HepG2 (cell line): Measurements from ENCODE around the gene B3GNT9. TPM values are rescaled to one million over a fixed set of nuclear protein-coding genes. Genes with fewer than 3 reads are reported as not detected.
A peak's percentile ranks its signal among the peaks of the same experiment; 100 is the strongest.

Experiments used
- ATAC-seq: fragments of 200-7000 bp; cut with Tn5 transposase; 3 replicates; pipeline ENCODE4 v1.9.1; 2020; ENCODE audit warnings: mild to moderate bottlenecking, moderate library complexity
- BruUV-seq: library from RNA; stranded (reverse); fragments of 400-500 nt; replicated peaks from 2 replicates; lab custom pipeline; 2021; lab: Mats Ljungman, UMichigan
- CTCF ChIA-PET: fragments of 300-600 bp; formaldehyde crosslinking; extraction: SDS; loops from one replicate; lab custom pipeline; 2021; ENCODE audit warnings: low total read pairs, inconsistent platforms, low intra/inter-chr PET ratio; lab: Yijun Ruan, JAX
- POLR2A ChIA-PET: fragments of 350-600 bp; sonication (Branson Sonifier 250); formaldehyde crosslinking; loops from one replicate; lab custom pipeline; 2020; ENCODE audit warnings: antibody characterized with exemption, inconsistent platforms; lab: Yijun Ruan, JAX
- DNase-seq: peaks from one replicate; pipeline ENCODE4 v3.0.0-alpha.2; 2015; ENCODE audit warnings: low spot score
- FAIRE-seq: peaks from 3 replicates; lab custom pipeline; 2011; peaks lifted over from hg19 to GRCh38; lab: Jason Lieb, UNC
- H2AFZ ChIP-seq: one replicate; pipeline ENCODE4 v1.6.1; 2011; ENCODE audit warnings: low read length, inconsistent platforms
- H3K27ac ChIP-seq: fragments of 300-600 bp; 3 replicates; pipeline ENCODE4 v1.8.0; 2011; ENCODE audit warnings: mixed run types, mild to moderate bottlenecking, mixed read lengths, low read length, inconsistent platforms; ENCODE audit not compliant: insufficient read depth; ENCODE audit errors: extremely low read length
- H3K27me3 ChIP-seq, 2 experiments: fragments of 200-600 bp in 1 of 2; 2 replicates in 1 of 2; 3 replicates in 1 of 2; pipeline versions ENCODE4 v1.6.0 to v1.8.0; 2011; ENCODE audit warnings: low read length in 2 of 2, mild to moderate bottlenecking in 2 of 2, moderate library complexity in 2 of 2, inconsistent platforms in 1 of 2; ENCODE audit not compliant: insufficient read depth in 2 of 2, control insufficient read depth in 1 of 2
- H3K36me3 ChIP-seq, 2 experiments: fragments of 200-600 bp in 1 of 2; replicated peaks in 1 of 2; 2 replicates in 1 of 2; 3 replicates in 1 of 2; pipeline versions ENCODE4 v1.5.1 to v1.8.0; 2011; ENCODE audit warnings: low read length in 2 of 2, inconsistent platforms in 1 of 2; ENCODE audit not compliant: insufficient read depth in 2 of 2, control insufficient read depth in 1 of 2
- H3K4me1 ChIP-seq: 2 replicates; pipeline ENCODE4 v1.5.1; 2012; ENCODE audit warnings: low read length, inconsistent platforms; ENCODE audit not compliant: insufficient read depth
- H3K4me2 ChIP-seq: 2 replicates; pipeline ENCODE4 v1.6.0; 2011; ENCODE audit warnings: low read depth, low read length, inconsistent platforms
- H3K4me3 ChIP-seq, 3 experiments: fragments of 200-600 bp in 1 of 3; sonication (generic), shearing (Covaris generic) in 1 of 3; replicated peaks in 1 of 3; 2 replicates each; pipeline ENCODE4 v1.5.1; 2011 to 2016; ENCODE audit warnings: low read length in 3 of 3, inconsistent platforms in 2 of 3, low read depth in 2 of 3, mild to moderate bottlenecking in 2 of 3, control low read depth in 1 of 3, mixed read lengths in 1 of 3; ENCODE audit not compliant: insufficient read depth in 1 of 3
- H3K79me2 ChIP-seq: one replicate; pipeline ENCODE4 v1.6.1; 2011; ENCODE audit warnings: low read length, inconsistent platforms; ENCODE audit not compliant: insufficient read depth
- H3K9ac ChIP-seq: 2 replicates; pipeline ENCODE4 v1.6.0; 2011; ENCODE audit warnings: mild to moderate bottlenecking, low read depth, low read length, inconsistent platforms; ENCODE audit not compliant: insufficient read depth
- H3K9me3 ChIP-seq: 2 replicates; pipeline ENCODE4 v1.5.1; 2012; ENCODE audit warnings: mild to moderate bottlenecking, low read length
- H4K20me1 ChIP-seq: 2 replicates; pipeline ENCODE4 v1.6.0; 2011; ENCODE audit warnings: inconsistent platforms, mild to moderate bottlenecking, low read length, moderate library complexity; ENCODE audit not compliant: insufficient read depth
- CAMTA2 ChIP-seq: sonication (generic); formaldehyde crosslinking; IDR thresholded peaks from 2 replicates; pipeline ENCODE4 v1.4.0; 2020; ENCODE audit warnings: mild to moderate bottlenecking, missing genetic modification reagents, borderline replicate concordance
- CBFB ChIP-seq: sonication (generic); formaldehyde crosslinking; IDR thresholded peaks from 2 replicates; pipeline ENCODE4 v1.4.0; 2020; ENCODE audit warnings: missing genetic modification reagents
- ESRRA ChIP-seq: sonication (generic); formaldehyde crosslinking; IDR thresholded peaks from 2 replicates; pipeline ENCODE4 v1.5.1; 2020; ENCODE audit warnings: mild to moderate bottlenecking, low read depth, missing genetic modification reagents
- EZH2 ChIP-seq: conservative IDR thresholded peaks from 2 replicates; pipeline ENCODE4 v1.6.1; 2012; ENCODE audit warnings: mild to moderate bottlenecking, low read depth, low read length, moderate library complexity
- HDAC6 ChIP-seq: fragments of 200-600 bp; sonication (generic); IDR thresholded peaks from 2 replicates; pipeline ENCODE4 v1.7.0; 2017; ENCODE audit warnings: mild to moderate bottlenecking, antibody characterized with exemption, low read length, low read depth
- HOXA9 ChIP-seq: sonication (generic); formaldehyde crosslinking; IDR thresholded peaks from 2 replicates; pipeline ENCODE4 v1.8.1; 2022; ENCODE audit warnings: missing genetic modification reagents, mild to moderate bottlenecking, moderate library complexity, borderline replicate concordance
- KLF13 ChIP-seq: sonication (generic); formaldehyde crosslinking; IDR thresholded peaks from 2 replicates; pipeline ENCODE4 v1.4.0; 2020; ENCODE audit warnings: mild to moderate bottlenecking, missing genetic modification reagents
- KLF16 ChIP-seq, 2 experiments: sonication (generic) in 1 of 2; formaldehyde crosslinking in 1 of 2; IDR thresholded peaks; 2 replicates each; pipeline versions ENCODE4 v1.6.1 to v1.8.0; 2016 to 2023; ENCODE audit warnings: missing genetic modification reagents in 2 of 2, missing compliant biosample characterization in 1 of 2
- KMT2A ChIP-seq: sonication (generic); formaldehyde crosslinking; IDR thresholded peaks from 2 replicates; pipeline ENCODE4 v1.4.0; 2020; ENCODE audit warnings: missing genetic modification reagents
- NR2F2 ChIP-seq: IDR thresholded peaks from 2 replicates; pipeline ENCODE4 v1.6.1; 2012; ENCODE audit warnings: low read depth, inconsistent platforms, borderline replicate concordance
- NR2F6 ChIP-seq, 2 experiments: IDR thresholded peaks; 2 replicates each; pipeline ENCODE4 v1.6.1; 2016; ENCODE audit warnings: antibody characterized with exemption in 1 of 2, mild to moderate bottlenecking in 1 of 2
- POLR2A ChIP-seq, 2 experiments: IDR thresholded peaks; 2 replicates each; pipeline ENCODE4 v1.6.1; 2011; ENCODE audit warnings: low read depth in 2 of 2, low read length in 2 of 2, mild to moderate bottlenecking in 1 of 2, moderate library complexity in 1 of 2; ENCODE audit not compliant: insufficient read depth in 1 of 2
- RXRB ChIP-seq: IDR thresholded peaks from 2 replicates; pipeline ENCODE4 v1.6.1; 2016; ENCODE audit warnings: borderline replicate concordance, missing genetic modification reagents, missing compliant biosample characterization
- SAFB2 ChIP-seq: sonication (generic); formaldehyde crosslinking; IDR thresholded peaks from 2 replicates; pipeline ENCODE4 v1.5.1; 2020; ENCODE audit warnings: missing genetic modification reagents, low read depth, mild to moderate bottlenecking, borderline replicate concordance
- SP4 ChIP-seq: sonication (generic); formaldehyde crosslinking; IDR thresholded peaks from 2 replicates; pipeline ENCODE4 v1.8.1; 2023; ENCODE audit warnings: mild to moderate bottlenecking, missing genetic modification reagents
- YY1 ChIP-seq: IDR thresholded peaks from 2 replicates; pipeline ENCODE4 v1.6.1; 2011; ENCODE audit warnings: low read length, low read depth, moderate library complexity, mild to moderate bottlenecking; ENCODE audit not compliant: insufficient read depth, insufficient replicate concordance
- ZNF430 ChIP-seq: sonication (generic); formaldehyde crosslinking; IDR thresholded peaks from 2 replicates; pipeline ENCODE4 v1.9.0; 2021; ENCODE audit warnings: mild to moderate bottlenecking, missing genetic modification reagents
- WGBS: methylation state at CpG from one replicate; pipeline ENCODE4 v1.1.6; 2017; ENCODE audit warnings: low lambda C conversion rate; 5-methylcytosine and 5-hydroxymethylcytosine counted together
- in situ Hi-C: cut with HindIII; loops from 2 replicates; pipeline ENCODE4 v1.10.0; 2017; ENCODE audit warnings: low pct_unique_long_range_greater_than_20kb; ENCODE audit not compliant: extremely low pct_ligation_motif_present
- intact Hi-C: fragments of 100-400 bp; cut with micrococcal nuclease; formaldehyde crosslinking; loops from one replicate; pipeline ENCODE4 v1.10.0; 2022; ENCODE audit not compliant: unreplicated experiment
- polyA plus RNA-seq, 8 experiments: library from polyadenylated mRNA; depleted of rRNA in 3 of 8; stranded (reverse) in 7 of 8; unstranded in 1 of 8; fragments of >200 nt; fragmentation: Illumina TruSeq in 4 of 8; extraction: Trizol in 4 of 8; gene quantifications; 2 replicates each; pipeline versions ENCODE4 v1.2.1 to v1.2.3, GENCODE V29; 2011 to 2016; ENCODE audit warnings: low read depth in 4 of 8, missing spikeins in 1 of 8, mixed read lengths in 1 of 8; ENCODE audit not compliant: insufficient read depth in 1 of 8
- total RNA-seq, 5 experiments: library from RNA; depleted of rRNA; stranded (reverse); fragments of >200 nt; fragmentation: Illumina TruSeq; extraction: Trizol; gene quantifications; 2 replicates each; pipeline ENCODE4 v1.2.3, GENCODE V29; 2016; ENCODE audit warnings: low read depth in 1 of 5
- TF ChIP-seq, protein P1 (sequence below): sonication (generic); formaldehyde crosslinking; IDR thresholded peaks from 2 replicates; pipeline ENCODE4 v1.5.0; 2020; ENCODE audit warnings: missing genetic modification reagents
- TF ChIP-seq, protein P2 (sequence below): sonication (generic); formaldehyde crosslinking; conservative IDR thresholded peaks from 2 replicates; pipeline ENCODE4 v1.8.0; 2022; ENCODE audit warnings: mild to moderate bottlenecking, moderate library complexity, missing genetic modification reagents
- TF ChIP-seq, protein P3 (sequence below): sonication (generic); formaldehyde crosslinking; IDR thresholded peaks from 2 replicates; pipeline ENCODE4 v1.5.0; 2020; ENCODE audit warnings: mild to moderate bottlenecking, missing genetic modification reagents

Gene B3GNT9
- total and polyA plus RNA-seq, 2 of the 13 experiments (the other 11 are each of a cell fraction or from before 2014, with no cell fraction given) = 1.5 to 3.1 TPM

DNA sequence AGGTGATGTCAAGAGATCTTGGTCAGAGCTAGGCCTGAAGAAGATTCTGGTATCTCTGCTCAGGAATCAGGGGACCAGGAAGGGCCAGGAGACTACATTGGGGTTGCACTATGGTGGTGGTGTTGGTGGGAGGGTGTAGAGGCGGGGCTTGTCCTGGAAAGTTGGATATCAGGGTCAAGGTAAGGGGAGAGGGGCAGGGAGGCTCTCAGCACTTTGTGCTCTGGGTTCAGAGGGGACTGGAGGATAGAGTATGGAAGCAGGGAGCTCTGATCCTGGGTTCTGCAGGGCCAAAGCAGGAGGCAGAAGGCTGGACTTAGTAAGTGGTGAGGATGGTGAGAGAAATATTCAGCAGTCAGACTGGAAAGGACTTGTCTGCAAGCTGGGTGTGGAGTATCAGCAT, 22.5 kb upstream of the B3GNT9 start:
- Histone ChIP-seq H3K9ac (peak overlapping the region; percentile 34; the same call in 1 of the 2 replicates), H3K79me2 (no peaks in the 10 kb centered on the region), H3K4me3 (peak overlapping the region; percentile 52 to 75 (median 59)), H4K20me1 (no peaks in the 10 kb centered on the region), H2AFZ (no peak overlapping the region), H3K27me3 (peaks cover 0 to 8% of the 10 kb centered on the region in 2 experiments; a peak in 2 of 5 replicates), H3K4me2 (peak overlapping the region; percentile 99), H3K9me3 (no peaks in the 10 kb centered on the region), H3K4me1 (peaks cover 62% of the 10 kb centered on the region), H3K36me3 (no peaks in the 10 kb centered on the region; a peak in 1 of 5 replicates), H3K27ac (no peak overlapping the region)
- DNase-seq = no peak
- no TSS peak for BruUV-seq
- FAIRE-seq = no peak
- in situ Hi-C loops (no loop called here), intact Hi-C loops (no loop called here)
- CTCF ChIA-PET = interaction anchor here (1.5 kb wide), 1 partner anchor 13 kb away, joined by 5 read pairs; no protein-coding TSS in a partner anchor
- WGBS = 18% methylated on average over 1 of the region's 1 CpG
- POLR2A ChIA-PET = interaction anchor here (1.3 to 2.7 kb wide), 4 partner anchors 11 to 62 kb away, joined by 3 to 18 read pairs (median 7); partner anchors contain the start of gene MATCAP1
- ATAC-seq = no peak
- TF ChIP-seq, protein P1, sequence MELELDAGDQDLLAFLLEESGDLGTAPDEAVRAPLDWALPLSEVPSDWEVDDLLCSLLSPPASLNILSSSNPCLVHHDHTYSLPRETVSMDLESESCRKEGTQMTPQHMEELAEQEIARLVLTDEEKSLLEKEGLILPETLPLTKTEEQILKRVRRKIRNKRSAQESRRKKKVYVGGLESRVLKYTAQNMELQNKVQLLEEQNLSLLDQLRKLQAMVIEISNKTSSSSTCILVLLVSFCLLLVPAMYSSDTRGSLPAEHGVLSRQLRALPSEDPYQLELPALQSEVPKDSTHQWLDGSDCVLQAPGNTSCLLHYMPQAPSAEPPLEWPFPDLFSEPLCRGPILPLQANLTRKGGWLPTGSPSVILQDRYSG (CRISPR knock-in tag) = no peak
- TF ChIP-seq KMT2A (CRISPR knock-in tag) (no peak), POLR2A (IDR thresholded peaks at IDR 0.05; ENCODE audit: insufficient read depth in 1 of 2, low read depth in 2 of 2, low read length in 2 of 2) (no peak), CBFB (no peak), SP4 (CRISPR knock-in tag) (0 out of 2 replicates have a peak, but pooled peaks have one; percentile 2), ESRRA (CRISPR knock-in tag) (0 out of 2 replicates have a peak, but pooled peaks have one; percentile 19), HDAC6 (no peak), RXRB (CRISPR knock-in tag) (peak; percentile 33; the same call in 1 of the 2 replicates), NR2F2 (0 out of 2 replicates have a peak, but pooled peaks have one; percentile 23), KLF16 (CRISPR knock-in tag; IDR thresholded peaks at IDR 0.05) (no peak), CAMTA2 (CRISPR knock-in tag) (no peak), NR2F6 (IDR thresholded peaks at IDR 0.05) (peak; percentile 45; the same call in 1 of the 2 replicates), NR2F6 (CRISPR knock-in tag; IDR thresholded peaks at IDR 0.05) (peak; percentile 74), EZH2 (no peak), KLF13 (CRISPR knock-in tag) (no peak), SAFB2 (CRISPR knock-in tag) (no peak), YY1 (no peak), HOXA9 (CRISPR knock-in tag) (no peak), ZNF430 (no peak)
- TF ChIP-seq, protein P2, sequence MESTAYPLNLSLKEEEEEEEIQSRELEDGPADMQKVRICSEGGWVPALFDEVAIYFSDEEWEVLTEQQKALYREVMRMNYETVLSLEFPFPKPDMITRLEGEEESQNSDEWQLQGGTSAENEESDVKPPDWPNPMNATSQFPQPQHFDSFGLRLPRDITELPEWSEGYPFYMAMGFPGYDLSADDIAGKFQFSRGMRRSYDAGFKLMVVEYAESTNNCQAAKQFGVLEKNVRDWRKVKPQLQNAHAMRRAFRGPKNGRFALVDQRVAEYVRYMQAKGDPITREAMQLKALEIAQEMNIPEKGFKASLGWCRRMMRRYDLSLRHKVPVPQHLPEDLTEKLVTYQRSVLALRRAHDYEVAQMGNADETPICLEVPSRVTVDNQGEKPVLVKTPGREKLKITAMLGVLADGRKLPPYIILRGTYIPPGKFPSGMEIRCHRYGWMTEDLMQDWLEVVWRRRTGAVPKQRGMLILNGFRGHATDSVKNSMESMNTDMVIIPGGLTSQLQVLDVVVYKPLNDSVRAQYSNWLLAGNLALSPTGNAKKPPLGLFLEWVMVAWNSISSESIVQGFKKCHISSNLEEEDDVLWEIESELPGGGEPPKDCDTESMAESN (CRISPR knock-in tag) = no peak
- TF ChIP-seq, protein P3, sequence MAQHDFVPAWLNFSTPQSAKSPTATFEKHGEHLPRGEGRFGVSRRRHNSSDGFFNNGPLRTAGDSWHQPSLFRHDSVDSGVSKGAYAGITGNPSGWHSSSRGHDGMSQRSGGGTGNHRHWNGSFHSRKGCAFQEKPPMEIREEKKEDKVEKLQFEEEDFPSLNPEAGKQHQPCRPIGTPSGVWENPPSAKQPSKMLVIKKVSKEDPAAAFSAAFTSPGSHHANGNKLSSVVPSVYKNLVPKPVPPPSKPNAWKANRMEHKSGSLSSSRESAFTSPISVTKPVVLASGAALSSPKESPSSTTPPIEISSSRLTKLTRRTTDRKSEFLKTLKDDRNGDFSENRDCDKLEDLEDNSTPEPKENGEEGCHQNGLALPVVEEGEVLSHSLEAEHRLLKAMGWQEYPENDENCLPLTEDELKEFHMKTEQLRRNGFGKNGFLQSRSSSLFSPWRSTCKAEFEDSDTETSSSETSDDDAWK = no peak
